ENCODE measurements around the gene ZNF423.

Gene ZNF423

DNA sequence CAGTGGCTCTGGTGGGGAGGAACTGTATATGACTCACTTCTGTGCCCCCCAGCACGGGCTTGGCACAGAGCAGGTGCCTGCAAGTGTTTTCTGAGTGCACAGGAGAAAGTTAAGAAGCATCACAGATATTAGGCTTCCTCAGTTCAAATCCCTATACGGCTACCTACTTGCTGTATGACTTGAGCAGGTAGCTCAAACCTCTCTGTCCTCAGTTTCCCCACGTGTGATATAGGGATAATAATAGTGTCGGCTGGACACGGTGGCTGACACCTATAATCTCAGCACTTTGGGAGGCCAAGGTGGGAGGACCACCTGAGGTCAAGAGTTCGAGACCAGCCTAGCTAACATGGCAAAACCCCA is 386.6 kb downstream of the ZNF423 start:
- H3K4me3 ChIP-seq (ENCODE audit: insufficient read length, low read depth): no peak overlapping the region
- TF ChIP-seq ZNF274 (IDR thresholded peaks at IDR 0.05; ENCODE audit: low read depth, low read length): no peak
- TF ChIP-seq SUZ12 (IDR thresholded peaks at IDR 0.05; ENCODE audit: extremely low read depth, insufficient read depth, insufficient read length): no peak
- no peak for TF ChIP-seq YY1 (IDR thresholded peaks at IDR 0.05; ENCODE audit: insufficient read depth, insufficient read length)
- H3K27me3 ChIP-seq (ENCODE audit: insufficient read depth, insufficient read length): peaks cover 25% of the 10 kb centered on the region
- no peak for DNase-seq (ENCODE audit: low read depth, low spot score)
- no peaks in the 10 kb centered on the region for H3K36me3 ChIP-seq (ENCODE audit: insufficient read depth, insufficient read length, low read length)
- H3K9me3 ChIP-seq (ENCODE audit: insufficient read depth, low read length): no peaks in the 10 kb centered on the region
- H3K9ac ChIP-seq (ENCODE audit: insufficient read length, low read depth): no peak overlapping the region
- H3K4me1 ChIP-seq (ENCODE audit: insufficient read depth, insufficient read length): peaks cover 7% of the 10 kb centered on the region

DNA sequence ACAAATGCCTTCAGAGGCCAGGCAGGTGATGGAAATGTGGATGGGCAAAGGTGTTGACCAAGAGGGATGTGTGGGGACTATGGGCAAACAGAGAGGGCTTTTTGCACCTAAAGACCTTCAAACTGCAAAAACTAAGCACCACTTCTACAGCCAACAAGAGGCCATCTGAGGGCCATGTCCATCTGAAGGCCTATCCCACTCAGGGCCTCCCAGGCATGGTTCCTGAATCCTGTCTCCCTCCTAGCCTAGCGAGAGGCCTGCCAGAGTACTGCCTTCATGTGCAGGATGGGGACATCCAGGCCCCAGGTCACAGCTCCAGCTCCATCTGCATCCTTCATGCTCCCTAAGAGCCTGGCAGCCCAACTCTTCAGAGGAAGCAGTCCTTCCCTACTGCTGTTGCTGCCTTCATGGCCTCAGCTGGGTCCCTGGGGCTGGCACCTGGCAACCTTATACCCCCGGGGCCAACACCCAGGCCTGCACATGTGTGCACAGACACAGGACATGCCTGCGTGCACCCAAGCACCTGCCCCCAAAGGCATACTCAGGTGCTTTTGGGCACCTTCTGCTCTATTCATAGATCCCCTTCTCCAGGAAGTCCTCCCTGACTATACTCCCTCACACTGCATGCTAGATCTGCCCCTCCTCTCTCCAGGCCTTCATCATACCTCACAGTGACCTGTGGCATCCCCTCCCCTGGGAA is 387.2 kb downstream of the ZNF423 start:
- peaks cover 25% of the 10 kb centered on the region for H3K27me3 ChIP-seq (ENCODE audit: insufficient read depth, insufficient read length)

GRCh38 chr16:49467540-49468372 is 388.2 kb downstream of the ZNF423 start:
- no peak for TF ChIP-seq SUZ12 (IDR thresholded peaks at IDR 0.05; ENCODE audit: extremely low read depth, insufficient read depth, insufficient read length)
- no peak for TF ChIP-seq YY1 (IDR thresholded peaks at IDR 0.05; ENCODE audit: insufficient read depth, insufficient read length)
- no peak for TF ChIP-seq ZNF274 (IDR thresholded peaks at IDR 0.05; ENCODE audit: low read depth, low read length)

More for the DNA sequence above, 387.2 kb downstream of the ZNF423 start:
- Histone ChIP-seq H3K36me3 (ENCODE audit: insufficient read depth, insufficient read length, low read length) (no peaks in the 10 kb centered on the region), H3K9me3 (ENCODE audit: insufficient read depth, low read length) (no peaks in the 10 kb centered on the region), H3K4me1 (ENCODE audit: insufficient read depth, insufficient read length) (peaks cover 7% of the 10 kb centered on the region), H3K9ac (ENCODE audit: insufficient read length, low read depth) (no peak overlapping the region), H3K4me3 (ENCODE audit: insufficient read length, low read depth) (no peak overlapping the region)
- no peak for TF ChIP-seq ZNF274 (IDR thresholded peaks at IDR 0.05; ENCODE audit: low read depth, low read length)
- TF ChIP-seq YY1 (IDR thresholded peaks at IDR 0.05; ENCODE audit: insufficient read depth, insufficient read length): no peak
- no peak for DNase-seq (ENCODE audit: low read depth, low spot score)

DNA sequence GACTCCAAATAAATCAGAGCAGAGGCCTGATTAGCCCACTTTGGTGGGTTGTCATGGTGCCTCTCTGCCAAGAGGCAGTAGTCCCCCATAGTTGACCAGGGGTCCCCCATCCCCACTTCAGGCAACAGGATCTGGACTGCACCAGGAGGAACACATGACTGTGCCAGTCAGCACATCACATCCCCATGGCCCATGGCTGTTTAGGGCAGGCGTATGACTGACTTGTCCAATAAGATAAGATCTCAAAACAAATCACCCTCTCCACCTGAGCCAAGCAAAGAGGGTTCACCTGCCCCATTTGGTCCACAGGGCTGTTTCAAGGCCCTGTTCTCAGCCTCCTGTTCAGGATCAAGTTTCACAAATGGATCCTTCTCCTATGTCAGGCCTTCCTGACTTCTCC is 389.0 kb downstream of the ZNF423 start:
- Histone ChIP-seq H3K36me3 (ENCODE audit: insufficient read depth, insufficient read length, low read length) (no peaks in the 10 kb centered on the region), H3K4me3 (ENCODE audit: insufficient read length, low read depth) (no peak overlapping the region), H3K9me3 (ENCODE audit: insufficient read depth, low read length) (no peaks in the 10 kb centered on the region), H3K27me3 (ENCODE audit: insufficient read depth, insufficient read length) (peaks cover 27% of the 10 kb centered on the region), H3K4me1 (ENCODE audit: insufficient read depth, insufficient read length) (peaks cover 10% of the 10 kb centered on the region), H3K9ac (ENCODE audit: insufficient read length, low read depth) (no peak overlapping the region)
- TF ChIP-seq YY1 (IDR thresholded peaks at IDR 0.05; ENCODE audit: insufficient read depth, insufficient read length) (no peak), ZNF274 (IDR thresholded peaks at IDR 0.05; ENCODE audit: low read depth, low read length) (no peak), SUZ12 (IDR thresholded peaks at IDR 0.05; ENCODE audit: extremely low read depth, insufficient read depth, insufficient read length) (no peak)
- DNase-seq (ENCODE audit: low read depth, low spot score): no peak

More at GRCh38 chr16:49467540-49468372, 388.2 kb downstream of the ZNF423 start:
- Histone ChIP-seq H3K9me3 (ENCODE audit: insufficient read depth, low read length) (no peaks in the 10 kb centered on the region), H3K9ac (ENCODE audit: insufficient read length, low read depth) (no peak overlapping the region), H3K27me3 (ENCODE audit: insufficient read depth, insufficient read length) (peaks cover 23% of the 10 kb centered on the region), H3K4me3 (ENCODE audit: insufficient read length, low read depth) (no peak overlapping the region), H3K36me3 (ENCODE audit: insufficient read depth, insufficient read length, low read length) (no peaks in the 10 kb centered on the region), H3K4me1 (ENCODE audit: insufficient read depth, insufficient read length) (peaks cover 10% of the 10 kb centered on the region)
- no peak for DNase-seq (ENCODE audit: low read depth, low spot score)

DNA sequence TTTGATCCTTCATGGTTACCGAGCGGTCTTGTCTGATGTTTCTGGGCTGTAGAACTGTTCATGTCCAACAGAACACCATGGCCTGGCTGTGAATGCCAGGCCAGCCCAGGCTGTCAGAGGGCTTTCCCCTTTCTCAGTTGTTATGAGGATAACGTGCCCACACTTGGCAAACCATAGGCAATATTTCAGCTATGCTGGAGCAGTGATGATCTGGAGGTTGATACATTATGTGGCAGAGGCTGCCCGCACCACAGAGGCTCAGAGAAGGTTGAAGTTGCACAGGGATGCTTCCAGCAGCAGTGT is 389.4 kb downstream of the ZNF423 start:
- Histone ChIP-seq H3K9ac (ENCODE audit: insufficient read length, low read depth) (no peak overlapping the region), H3K4me3 (ENCODE audit: insufficient read length, low read depth) (no peak overlapping the region), H3K9me3 (ENCODE audit: insufficient read depth, low read length) (no peaks in the 10 kb centered on the region), H3K27me3 (ENCODE audit: insufficient read depth, insufficient read length) (peaks cover 27% of the 10 kb centered on the region), H3K4me1 (ENCODE audit: insufficient read depth, insufficient read length) (peaks cover 10% of the 10 kb centered on the region), H3K36me3 (ENCODE audit: insufficient read depth, insufficient read length, low read length) (no peaks in the 10 kb centered on the region)
- no peak for DNase-seq (ENCODE audit: low read depth, low spot score)
- TF ChIP-seq ZNF274 (IDR thresholded peaks at IDR 0.05; ENCODE audit: low read depth, low read length) (no peak), SUZ12 (IDR thresholded peaks at IDR 0.05; ENCODE audit: extremely low read depth, insufficient read depth, insufficient read length) (no peak), YY1 (IDR thresholded peaks at IDR 0.05; ENCODE audit: insufficient read depth, insufficient read length) (no peak)

- Histone ChIP-seq H3K36me3 (ENCODE audit: insufficient read depth, insufficient read length, low read length) (no peaks in the 10 kb centered on the region), H3K4me3 (ENCODE audit: insufficient read length, low read depth) (no peak overlapping the region), H3K9me3 (ENCODE audit: insufficient read depth, low read length) (no peaks in the 10 kb centered on the region), H3K9ac (ENCODE audit: insufficient read length, low read depth) (no peak overlapping the region), H3K4me1 (ENCODE audit: insufficient read depth, insufficient read length) (peaks cover 10% of the 10 kb centered on the region), H3K27me3 (ENCODE audit: insufficient read depth, insufficient read length) (peaks cover 27% of the 10 kb centered on the region)
- DNase-seq (ENCODE audit: low read depth, low spot score): no peak
- no peak for TF ChIP-seq ZNF274 (IDR thresholded peaks at IDR 0.05; ENCODE audit: low read depth, low read length)
- no peak for TF ChIP-seq SUZ12 (IDR thresholded peaks at IDR 0.05; ENCODE audit: extremely low read depth, insufficient read depth, insufficient read length)
- no peak for TF ChIP-seq YY1 (IDR thresholded peaks at IDR 0.05; ENCODE audit: insufficient read depth, insufficient read length)
These were observed 390.0 kb downstream of the ZNF423 start for GRCh38 chr16:49465661-49466528.
